ENCODE results near the gene TRMO.

TRMO gene

GRCh38 chr9:97938081-97938644 lies 15.9 kb upstream of the TRMO start, which contains the start of gene HEMGN:
Gene HEMGN (minus strand): TSS chr9:97938172. CDS start chr9:97938136, 36 bp downstream.
- DNase-seq, result no peak

- DNase-seq, result no peak
Observed at GRCh38 chr9:97936998-97937397, 14.7 kb upstream of the TRMO start.

- DNase-seq, result no peak
Observed at GRCh38 chr9:97935276-97935675, 13.0 kb upstream of the TRMO start.

GRCh38 chr9:97934321-97935115 lies 12.2 kb upstream of the TRMO start:
- peak; percentile 35 to 51 for DNase-seq

- no peak for DNase-seq
Observed at GRCh38 chr9:97933297-97933998, 11.1 kb upstream of the TRMO start.

GRCh38 chr9:97930972-97931371 lies 8.7 kb upstream of the TRMO start:
- no peak for DNase-seq

GRCh38 chr9:97928986-97929604 lies 6.8 kb upstream of the TRMO start:
- DNase-seq, result no peak

GRCh38 chr9:97925497-97926334 lies 3.4 kb upstream of the TRMO start:
- no peak for DNase-seq

- no peak for DNase-seq
Observed at GRCh38 chr9:97924386-97924785, 2.1 kb upstream of the TRMO start.

- peak; percentile 78 to 89 for DNase-seq
Observed at GRCh38 chr9:97923529-97924108, 1.3 kb upstream of the TRMO start.

GRCh38 chr9:97919217-97919813 lies 3.0 kb downstream of the TRMO start:
- no peak for DNase-seq

- DNase-seq, result no peak
Observed at GRCh38 chr9:97918611-97919010, 3.7 kb downstream of the TRMO start.

GRCh38 chr9:97911970-97912369 lies 10.3 kb downstream of the TRMO start:
- no peak for DNase-seq

- DNase-seq, result no peak
Observed at GRCh38 chr9:97911528-97911927, 10.8 kb downstream of the TRMO start.

- DNase-seq, result no peak
Observed at GRCh38 chr9:97910357-97910756, 11.9 kb downstream of the TRMO start.

GRCh38 chr9:97908705-97909104 lies 13.6 kb downstream of the TRMO start:
- no peak for DNase-seq

GRCh38 chr9:97907632-97908031 lies 14.7 kb downstream of the TRMO start:
- no peak for DNase-seq

- no peak for DNase-seq
Observed at GRCh38 chr9:97907046-97907445, 15.3 kb downstream of the TRMO start.

- no peak for DNase-seq
Observed at GRCh38 chr9:97906236-97906831, 16.0 kb downstream of the TRMO start.

GRCh38 chr9:97905228-97905627 lies 17.1 kb downstream of the TRMO start:
- no peak for DNase-seq

- no peak for DNase-seq
Observed at GRCh38 chr9:97904725-97905124, 17.6 kb downstream of the TRMO start.
